ENCODE results near the gene HTRA1. TPM values are rescaled to one million over a fixed set of nuclear protein-coding genes. Genes with fewer than 3 reads are reported as not detected.

HTRA1 gene
- total RNA-seq, 3 donors from 2014 or later, result 11.0 to 122 (median 28.9) TPM

DNA sequence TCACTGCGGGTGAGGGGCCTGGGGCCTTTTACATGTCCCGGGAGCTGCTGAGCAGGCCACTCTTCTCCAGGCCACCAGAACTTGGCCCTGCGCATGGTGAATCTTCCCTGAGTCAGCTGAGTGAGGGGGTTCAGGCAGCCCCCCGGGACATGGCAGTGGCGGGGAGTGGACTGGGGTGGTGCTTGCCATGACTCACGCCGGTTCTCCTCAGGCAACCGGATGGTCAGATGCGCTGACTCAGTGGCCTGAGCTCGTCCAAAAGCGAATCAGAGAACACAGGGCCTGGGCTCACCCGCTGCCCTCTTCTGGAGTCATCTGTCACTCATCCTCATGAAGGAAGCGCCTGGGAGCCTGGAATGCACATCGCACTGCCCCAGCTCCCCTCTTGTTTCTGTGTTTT, 33.5 kb downstream of the HTRA1 start:
- H3K4me3 ChIP-seq, result no peak overlapping the region
- no peaks in the 10 kb centered on the region for H3K9me3 ChIP-seq
- no peaks in the 10 kb centered on the region for H3K36me3 ChIP-seq (ENCODE audit: low read depth)
- H3K4me1 ChIP-seq (ENCODE audit: low read depth), result no peaks in the 10 kb centered on the region
- peak in 1 of 3 donors; percentile 68 for DNase-seq
- TF ChIP-seq, protein P1, sequence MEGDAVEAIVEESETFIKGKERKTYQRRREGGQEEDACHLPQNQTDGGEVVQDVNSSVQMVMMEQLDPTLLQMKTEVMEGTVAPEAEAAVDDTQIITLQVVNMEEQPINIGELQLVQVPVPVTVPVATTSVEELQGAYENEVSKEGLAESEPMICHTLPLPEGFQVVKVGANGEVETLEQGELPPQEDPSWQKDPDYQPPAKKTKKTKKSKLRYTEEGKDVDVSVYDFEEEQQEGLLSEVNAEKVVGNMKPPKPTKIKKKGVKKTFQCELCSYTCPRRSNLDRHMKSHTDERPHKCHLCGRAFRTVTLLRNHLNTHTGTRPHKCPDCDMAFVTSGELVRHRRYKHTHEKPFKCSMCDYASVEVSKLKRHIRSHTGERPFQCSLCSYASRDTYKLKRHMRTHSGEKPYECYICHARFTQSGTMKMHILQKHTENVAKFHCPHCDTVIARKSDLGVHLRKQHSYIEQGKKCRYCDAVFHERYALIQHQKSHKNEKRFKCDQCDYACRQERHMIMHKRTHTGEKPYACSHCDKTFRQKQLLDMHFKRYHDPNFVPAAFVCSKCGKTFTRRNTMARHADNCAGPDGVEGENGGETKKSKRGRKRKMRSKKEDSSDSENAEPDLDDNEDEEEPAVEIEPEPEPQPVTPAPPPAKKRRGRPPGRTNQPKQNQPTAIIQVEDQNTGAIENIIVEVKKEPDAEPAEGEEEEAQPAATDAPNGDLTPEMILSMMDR (IDR thresholded peaks at IDR 0.05), result no peak
- peak; percentile 40 for ATAC-seq
- intact Hi-C loops (cut with DNase I, micrococcal nuclease), result no loop called here

DNA sequence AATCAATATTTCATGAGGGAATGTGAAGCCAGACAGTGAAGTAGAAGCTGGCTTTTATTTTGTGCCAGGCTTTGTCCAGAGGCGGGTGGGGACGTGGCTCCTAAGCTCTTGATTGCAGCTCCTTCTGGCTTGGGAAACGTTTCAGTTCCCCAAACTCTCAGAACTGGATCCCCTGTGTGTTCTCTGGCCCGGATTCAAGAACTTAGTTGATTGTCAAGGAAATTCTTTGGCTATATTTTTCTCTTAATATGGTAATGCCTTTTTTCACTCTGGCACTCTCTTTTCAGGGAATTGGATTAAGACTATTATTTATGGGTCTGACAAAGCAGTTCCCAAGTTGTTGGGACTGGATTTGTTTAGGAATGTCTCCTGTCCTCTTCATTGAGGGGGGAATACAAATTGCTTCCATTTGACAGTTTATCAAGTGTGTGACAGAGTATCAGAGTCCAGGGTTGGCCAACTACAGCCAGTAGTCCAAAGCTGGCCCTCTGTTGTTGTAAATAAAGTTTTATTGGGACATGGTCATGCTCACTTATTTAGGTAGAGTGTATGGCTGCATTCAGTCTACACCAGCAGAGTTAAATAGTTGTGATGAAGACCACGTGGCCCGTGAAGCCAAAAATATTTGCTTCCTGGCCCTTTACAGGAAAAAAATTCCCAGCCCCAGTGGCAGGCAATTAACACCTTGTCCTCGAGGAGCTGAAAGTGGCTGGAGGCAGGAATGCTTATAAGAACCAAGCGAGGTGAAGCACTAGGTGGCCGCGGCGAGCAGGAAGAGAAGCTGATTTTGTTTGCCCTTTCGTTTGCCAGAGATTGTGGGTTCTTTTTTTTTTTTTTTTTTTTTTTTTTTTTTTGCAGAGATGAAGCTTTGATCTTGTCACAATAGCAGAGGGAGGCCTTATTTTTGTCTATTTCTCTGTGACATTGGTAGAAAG, 34.3 kb downstream of the HTRA1 start:
- Histone ChIP-seq H3K4me1 (ENCODE audit: low read depth) (no peaks in the 10 kb centered on the region), H3K4me3 (no peak overlapping the region), H3K36me3 (ENCODE audit: low read depth) (no peaks in the 10 kb centered on the region), H3K9me3 (no peaks in the 10 kb centered on the region)
- intact Hi-C loops (cut with DNase I, micrococcal nuclease), result no loop called here
- TF ChIP-seq, protein P1 (IDR thresholded peaks at IDR 0.05), result no peak
- no peak for DNase-seq
- ATAC-seq, result no peak

DNA sequence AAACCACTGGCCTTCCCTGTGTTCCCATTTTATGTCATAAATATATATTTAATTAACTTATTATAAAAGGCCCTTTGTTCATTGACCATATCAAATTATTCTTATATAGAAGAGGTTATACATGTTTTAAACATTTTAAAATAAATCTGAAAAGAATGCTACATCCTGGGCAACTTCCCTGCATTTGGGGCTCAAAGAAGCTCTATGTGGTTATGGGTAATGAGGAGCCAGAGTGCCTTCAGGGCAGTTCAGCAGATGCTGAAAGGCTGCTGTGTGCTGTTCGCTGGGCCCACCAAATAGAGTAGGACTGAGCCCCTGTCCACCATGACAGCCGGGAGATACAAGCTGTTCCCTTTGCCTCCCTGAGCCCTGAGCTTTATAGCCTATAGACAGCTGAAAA, 35.9 kb downstream of the HTRA1 start:
- TF ChIP-seq, protein P1 (IDR thresholded peaks at IDR 0.05), result no peak
- no peaks in the 10 kb centered on the region for H3K4me1 ChIP-seq (ENCODE audit: low read depth)
- H3K4me3 ChIP-seq, result no peak overlapping the region
- intact Hi-C loops (cut with DNase I, micrococcal nuclease), result no loop called here
- no peak for ATAC-seq
- no peaks in the 10 kb centered on the region for H3K9me3 ChIP-seq
- no peak for DNase-seq
- no peaks in the 10 kb centered on the region for H3K36me3 ChIP-seq (ENCODE audit: low read depth)

DNA sequence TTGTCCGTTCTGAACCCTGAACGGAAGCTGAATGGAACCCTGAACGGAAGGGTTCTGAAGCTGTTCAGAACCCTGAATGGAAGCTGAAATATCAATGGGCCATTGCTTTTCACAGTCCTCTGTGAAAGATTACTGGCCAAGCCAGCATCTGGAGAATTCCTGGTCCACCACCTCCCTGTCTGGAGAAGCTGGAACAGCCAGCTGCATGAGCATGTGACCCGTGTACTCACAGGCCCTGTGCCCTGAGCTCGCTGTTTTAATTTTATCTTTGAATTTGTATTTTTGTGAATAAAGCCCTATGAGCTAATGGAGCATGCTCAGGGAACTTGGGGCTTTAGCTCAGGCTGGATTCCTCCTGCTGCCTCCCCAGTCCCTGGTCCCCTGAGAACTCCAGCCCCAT, 37.2 kb downstream of the HTRA1 start:
- no peak overlapping the region for H3K4me3 ChIP-seq
- DNase-seq (peak in 1 of 3 donors; percentile 10), ATAC-seq (no peak)
- H3K4me1 ChIP-seq (ENCODE audit: low read depth), result no peaks in the 10 kb centered on the region
- H3K36me3 ChIP-seq (ENCODE audit: low read depth), result no peaks in the 10 kb centered on the region
- no peaks in the 10 kb centered on the region for H3K9me3 ChIP-seq
- intact Hi-C loops (cut with DNase I, micrococcal nuclease), result no loop called here
- TF ChIP-seq, protein P1 (IDR thresholded peaks at IDR 0.05), result no peak

DNA sequence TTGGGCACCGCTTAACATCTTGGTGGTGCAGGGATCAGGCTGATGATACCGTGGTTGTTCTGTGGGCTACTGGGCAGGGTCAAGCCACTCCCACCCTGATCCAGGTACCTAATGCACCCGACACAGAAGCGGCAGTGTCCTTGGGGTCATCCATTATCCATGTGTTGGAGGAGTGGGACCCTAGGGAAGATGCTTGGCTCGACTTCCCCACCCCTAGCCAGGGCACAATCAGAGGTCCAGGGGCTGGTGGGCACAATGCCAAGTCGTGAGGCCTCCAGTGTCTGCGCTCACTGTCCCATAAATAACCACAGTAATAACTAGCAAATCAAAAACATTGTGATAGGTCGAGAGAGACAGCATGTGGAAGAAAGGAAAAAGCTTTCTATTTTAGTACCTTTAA, 37.7 kb downstream of the HTRA1 start:
- TF ChIP-seq, protein P1 (IDR thresholded peaks at IDR 0.05), result no peak
- no peak for ATAC-seq
- no peak overlapping the region for H3K4me3 ChIP-seq
- no peaks in the 10 kb centered on the region for H3K36me3 ChIP-seq (ENCODE audit: low read depth)
- no peaks in the 10 kb centered on the region for H3K4me1 ChIP-seq (ENCODE audit: low read depth)
- H3K9me3 ChIP-seq, result no peaks in the 10 kb centered on the region
- DNase-seq, result peak in 1 of 3 donors; percentile 33
- intact Hi-C loops (cut with DNase I, micrococcal nuclease), result no loop called here

Data from mucosa of descending colon (tissue), 3 donors.